SK-N-MC (cell line): ENCODE data around the gene GOLGA8A.

Experiments
- DNase-seq: peaks from one replicate; pipeline ENCODE4 v3.0.0-alpha.2; 2011; ENCODE audit warnings: low read depth, low spot score
- H3K27ac ChIP-seq: fragments of 200-600 bp; sonication (generic); 2 replicates; pipeline ENCODE4 v1.5.1; 2016; ENCODE audit warnings: mixed run types
- H3K36me3 ChIP-seq: fragments of 200-600 bp; sonication (generic); 2 replicates; pipeline ENCODE4 v1.6.1; 2017; ENCODE audit warnings: antibody characterized with exemption, low read length, mixed read lengths; ENCODE audit not compliant: insufficient read depth
- H3K4me3 ChIP-seq: fragments of 200-600 bp; sonication (generic); 2 replicates; pipeline ENCODE4 v1.5.1; 2016
- H3K9ac ChIP-seq: fragments of 200-600 bp; sonication (generic); 2 replicates; pipeline ENCODE4 v1.8.0; 2017; ENCODE audit warnings: mixed run types, mixed read lengths; ENCODE audit not compliant: insufficient read length
- H3K9me3 ChIP-seq: fragments of 200-600 bp; sonication (generic); 2 replicates; pipeline ENCODE4 v1.6.1; 2017; ENCODE audit warnings: low read depth, mild to moderate bottlenecking, antibody characterized with exemption, low read length, moderate library complexity, mixed read lengths
- EZH2 ChIP-seq: fragments of 200-600 bp; sonication (generic); IDR thresholded peaks from one replicate; pipeline ENCODE4 v1.6.1; 2017; ENCODE audit warnings: antibody characterized with exemption
- FOXP2 ChIP-seq: optimal IDR thresholded peaks from 2 replicates; pipeline ENCODE3; 2011; ENCODE audit warnings: mild to moderate bottlenecking, moderate library complexity; ENCODE audit not compliant: insufficient read depth; ENCODE audit errors: extremely low read length, control extremely low read depth
- POLR2AphosphoS5 ChIP-seq: IDR thresholded peaks from 2 replicates; pipeline ENCODE4 v1.6.1; 2012; ENCODE audit warnings: mild to moderate bottlenecking, low read depth, low read length, borderline replicate concordance

The GOLGA8A gene, protein sequence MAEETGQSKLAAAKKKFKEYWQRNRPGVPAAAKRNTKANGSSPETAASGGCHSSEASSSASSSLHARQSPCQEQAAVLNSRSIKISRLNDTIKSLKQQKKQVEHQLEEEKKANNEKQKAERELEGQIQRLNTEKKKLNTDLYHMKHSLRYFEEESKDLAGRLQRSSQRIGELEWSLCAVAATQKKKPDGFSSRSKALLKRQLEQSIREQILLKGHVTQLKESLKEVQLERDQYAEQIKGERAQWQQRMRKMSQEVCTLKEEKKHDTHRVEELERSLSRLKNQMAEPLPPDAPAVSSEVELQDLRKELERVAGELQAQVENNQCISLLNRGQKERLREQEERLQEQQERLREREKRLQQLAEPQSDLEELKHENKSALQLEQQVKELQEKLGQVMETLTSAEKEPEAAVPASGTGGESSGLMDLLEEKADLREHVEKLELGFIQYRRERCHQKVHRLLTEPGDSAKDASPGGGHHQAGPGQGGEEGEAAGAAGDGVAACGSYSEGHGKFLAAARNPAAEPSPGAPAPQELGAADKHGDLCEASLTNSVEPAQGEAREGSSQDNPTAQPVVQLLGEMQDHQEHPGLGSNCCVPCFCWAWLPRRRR

DNA sequence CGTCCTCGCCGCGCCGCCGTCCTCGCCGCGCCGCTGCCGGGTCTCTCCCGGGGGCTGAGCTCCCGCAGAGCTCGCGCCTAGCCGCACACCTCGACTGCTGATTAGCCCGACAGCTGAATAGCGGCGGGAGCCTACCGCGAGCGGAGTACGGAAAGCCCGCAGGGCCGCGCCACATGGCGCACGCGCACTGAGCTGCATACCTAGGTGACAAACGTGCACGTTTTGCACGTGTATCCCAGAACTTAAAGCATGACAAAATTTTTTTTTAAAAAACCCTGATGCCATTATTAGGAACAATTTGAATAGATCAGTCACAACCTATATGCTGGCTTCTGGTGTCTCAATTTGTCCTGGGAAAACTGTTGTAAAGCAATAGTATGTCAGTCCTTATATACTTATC, at the start of gene GOLGA8A:
TSS of gene GOLGA8A (minus strand) at position 122 of the 400 bp plus-strand sequence. CDS start 48,117 bp downstream, outside the sequence.
- Histone ChIP-seq H3K9me3 (no peaks in the 10 kb centered on the region), H3K36me3 (no peaks in the 10 kb centered on the region), H3K9ac (peak within 1 kb of the TSS; percentile 59), H3K4me3 (peak within 1 kb of the TSS; percentile 78), H3K27ac (no peak within 1 kb of the TSS)
- TF ChIP-seq POLR2AphosphoS5 (peak; percentile 45; the same call in 1 of the 2 replicates), EZH2 (no peak), FOXP2 (no peak)
- DNase-seq: peak; percentile 2

DNA sequence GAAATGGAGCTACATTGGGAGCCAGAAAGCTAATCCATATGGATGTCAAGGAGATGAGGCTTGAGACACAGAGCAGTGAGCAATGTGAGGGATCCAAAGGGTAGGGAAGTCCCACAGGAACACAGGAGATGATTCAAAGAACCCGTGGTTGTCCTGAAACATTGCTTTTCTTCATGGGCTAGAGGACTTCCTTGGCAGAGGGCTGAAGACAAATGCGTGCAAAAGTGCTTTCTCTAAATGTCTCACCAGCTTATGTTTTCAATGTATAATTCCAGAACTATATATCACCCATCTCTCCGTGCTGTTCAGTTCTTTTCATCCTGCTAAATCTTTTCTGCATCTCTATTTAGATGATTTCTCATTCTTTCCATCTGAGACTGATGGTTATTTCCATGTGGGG, 46.0 kb upstream of the GOLGA8A start:
- no peak for TF ChIP-seq EZH2
- no peak for TF ChIP-seq POLR2AphosphoS5
- no peak for TF ChIP-seq FOXP2
- no peak for DNase-seq
- Histone ChIP-seq H3K9ac (no peak overlapping the region), H3K9me3 (no peaks in the 10 kb centered on the region), H3K27ac (no peak overlapping the region), H3K4me3 (no peak overlapping the region), H3K36me3 (no peaks in the 10 kb centered on the region)

DNA sequence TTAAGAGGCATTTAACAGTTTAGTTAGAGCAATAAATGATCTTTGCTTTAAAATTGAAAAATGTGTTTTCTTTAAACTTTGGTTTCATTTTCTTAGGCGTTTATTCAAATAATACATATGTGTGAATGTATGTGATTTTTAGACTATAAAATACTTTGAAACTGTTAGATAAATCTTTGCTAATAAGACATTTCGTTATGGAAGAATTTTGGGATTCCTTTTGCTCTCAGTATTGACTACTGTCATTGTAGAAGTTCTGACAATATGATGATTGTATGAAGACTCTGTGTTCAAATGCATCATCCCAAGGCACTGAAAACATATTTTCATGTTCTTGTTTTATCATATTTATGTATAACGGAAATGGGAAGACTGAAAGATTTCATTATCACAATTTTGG, 43.8 kb upstream of the GOLGA8A start:
- no peak for DNase-seq
- no peak for TF ChIP-seq FOXP2
- no peak for TF ChIP-seq POLR2AphosphoS5
- TF ChIP-seq EZH2: no peak
- Histone ChIP-seq H3K9me3 (no peaks in the 10 kb centered on the region), H3K9ac (no peak overlapping the region), H3K27ac (no peak overlapping the region), H3K4me3 (no peak overlapping the region), H3K36me3 (no peaks in the 10 kb centered on the region)

DNA sequence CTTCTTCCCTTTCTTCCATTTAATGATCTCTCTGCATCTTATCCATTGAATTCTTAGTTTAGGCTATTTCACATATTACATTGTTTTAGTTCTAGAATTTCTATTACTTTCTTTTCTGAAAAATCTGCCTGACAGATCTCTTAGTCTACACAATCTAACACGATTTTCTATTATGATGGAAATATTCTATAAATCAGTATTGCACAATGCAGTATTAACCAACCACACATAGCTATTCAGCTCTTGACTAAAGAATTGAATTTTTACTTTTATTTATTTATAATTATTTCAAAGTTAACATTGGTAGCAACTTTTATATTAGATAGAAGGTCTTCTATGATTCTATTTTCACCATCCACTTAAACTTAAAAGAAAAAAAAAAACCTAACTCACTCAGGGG, 36.2 kb upstream of the GOLGA8A start:
- Histone ChIP-seq H3K9me3 (no peaks in the 10 kb centered on the region), H3K4me3 (no peak overlapping the region), H3K27ac (no peak overlapping the region), H3K36me3 (no peaks in the 10 kb centered on the region), H3K9ac (no peak overlapping the region)
- TF ChIP-seq POLR2AphosphoS5 (no peak), FOXP2 (no peak), EZH2 (no peak)
- DNase-seq: no peak

DNA sequence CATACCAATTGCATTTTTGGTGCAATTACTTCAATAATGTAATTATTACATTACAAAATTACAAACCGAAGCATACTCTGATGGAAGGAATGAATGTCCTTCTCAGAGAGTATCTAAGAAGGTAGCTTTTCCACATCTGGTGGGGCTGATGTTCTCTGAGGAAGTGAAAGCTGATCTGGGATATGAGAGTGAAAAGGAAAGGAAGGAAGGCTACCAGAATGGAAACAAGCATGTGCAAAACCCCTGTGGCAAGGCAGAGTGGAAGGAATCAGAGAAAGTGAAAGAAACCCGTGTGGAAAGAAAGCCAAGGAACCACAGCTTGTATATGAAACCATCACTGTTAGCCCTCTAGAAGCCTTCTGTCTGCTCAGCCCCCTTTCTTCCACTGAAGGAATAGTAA, 35.3 kb upstream of the GOLGA8A start:
- Histone ChIP-seq H3K4me3 (no peak overlapping the region), H3K36me3 (no peaks in the 10 kb centered on the region), H3K27ac (no peak overlapping the region), H3K9ac (no peak overlapping the region), H3K9me3 (no peaks in the 10 kb centered on the region)
- no peak for DNase-seq
- no peak for TF ChIP-seq EZH2
- no peak for TF ChIP-seq FOXP2

DNA sequence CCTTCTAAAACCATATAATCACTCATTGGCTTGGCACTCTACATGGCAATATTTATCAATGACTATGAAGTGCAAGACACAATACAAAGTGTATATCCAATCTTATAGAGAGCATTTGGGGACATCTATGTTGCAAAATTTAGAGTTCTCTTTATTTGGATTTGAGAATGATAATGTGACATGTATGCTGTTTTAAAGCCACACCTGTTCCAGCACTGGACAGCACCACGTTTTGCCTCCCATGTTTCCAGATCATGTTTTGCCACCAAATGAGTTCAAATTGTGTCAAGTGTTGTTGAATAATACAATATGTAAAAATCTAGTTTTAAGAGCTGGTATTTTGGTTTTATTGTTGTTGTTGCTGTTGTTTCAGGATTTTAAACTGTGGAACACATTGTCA, 33.3 kb upstream of the GOLGA8A start:
- no peak for DNase-seq
- no peak overlapping the region for H3K27ac ChIP-seq
- H3K4me3 ChIP-seq: no peak overlapping the region
- TF ChIP-seq FOXP2: no peak
- no peak for TF ChIP-seq POLR2AphosphoS5
- TF ChIP-seq EZH2: no peak
- no peak overlapping the region for H3K9ac ChIP-seq
- H3K36me3 ChIP-seq: no peaks in the 10 kb centered on the region
- no peaks in the 10 kb centered on the region for H3K9me3 ChIP-seq

DNA sequence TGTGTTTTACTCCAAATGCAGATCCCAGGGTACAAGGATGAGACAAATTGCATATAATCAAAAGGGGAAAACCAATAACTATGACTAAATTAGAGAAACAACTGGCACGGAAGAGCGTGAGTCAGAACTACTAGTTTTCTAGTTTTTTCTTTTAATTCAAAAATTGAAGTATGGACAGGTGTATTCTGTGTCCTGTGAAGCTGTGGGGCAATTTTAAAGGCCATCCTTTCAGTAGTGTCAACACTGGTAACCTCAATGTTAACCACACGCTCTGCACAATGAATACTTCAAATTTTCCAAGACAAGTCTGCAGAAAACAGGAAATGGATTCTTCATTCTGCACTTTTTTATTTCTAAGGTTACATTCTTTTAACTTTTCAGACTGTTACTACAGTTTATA, 32.5 kb upstream of the GOLGA8A start:
- no peak overlapping the region for H3K9ac ChIP-seq
- H3K27ac ChIP-seq: no peak overlapping the region
- no peak for DNase-seq
- no peak overlapping the region for H3K4me3 ChIP-seq
- no peaks in the 10 kb centered on the region for H3K9me3 ChIP-seq
- no peak for TF ChIP-seq FOXP2
- TF ChIP-seq POLR2AphosphoS5: no peak
- no peak for TF ChIP-seq EZH2
- H3K36me3 ChIP-seq: no peaks in the 10 kb centered on the region

DNA sequence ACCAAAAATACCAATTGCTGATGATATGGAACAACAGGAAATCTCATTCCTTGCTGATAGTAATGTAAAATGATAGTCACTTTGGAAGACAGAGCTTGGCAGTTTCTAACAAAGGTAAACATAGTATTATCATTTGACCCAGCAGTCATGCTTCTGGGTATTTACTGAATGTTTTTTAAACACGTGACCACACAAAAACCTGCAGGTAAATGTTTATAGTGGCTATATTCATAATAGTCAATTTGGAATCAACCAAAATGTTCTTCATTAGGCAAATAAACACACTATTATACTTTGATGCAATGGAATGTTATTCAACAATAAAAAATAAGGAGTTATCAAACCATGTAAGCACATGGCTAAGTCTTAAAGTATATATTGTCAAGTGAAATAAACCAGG, 24.1 kb upstream of the GOLGA8A start:
- TF ChIP-seq POLR2AphosphoS5 (no peak), FOXP2 (no peak), EZH2 (no peak)
- no peaks in the 10 kb centered on the region for H3K36me3 ChIP-seq
- no peak overlapping the region for H3K27ac ChIP-seq
- H3K9ac ChIP-seq: no peak overlapping the region
- no peaks in the 10 kb centered on the region for H3K9me3 ChIP-seq
- no peak overlapping the region for H3K4me3 ChIP-seq
- no peak for DNase-seq

DNA sequence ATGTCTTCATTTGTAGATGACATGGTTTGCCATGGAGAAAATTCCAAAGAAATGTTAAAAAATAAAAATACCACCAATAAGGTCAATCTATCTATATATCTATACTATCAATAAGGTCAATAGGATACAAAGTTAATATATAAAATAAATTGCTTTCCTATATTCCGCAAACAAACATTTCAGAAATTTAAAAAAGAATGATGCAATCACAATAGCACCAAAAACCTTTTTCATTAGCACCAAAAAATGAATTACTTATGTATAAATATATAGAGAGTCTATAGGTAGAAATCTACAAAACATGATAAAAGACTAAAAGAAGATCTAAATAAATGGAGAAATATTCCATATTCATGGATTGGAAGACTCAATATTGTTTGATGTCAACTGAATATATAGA, 22.8 kb upstream of the GOLGA8A start:
- no peak for DNase-seq
- no peaks in the 10 kb centered on the region for H3K36me3 ChIP-seq
- TF ChIP-seq FOXP2 (no peak), POLR2AphosphoS5 (no peak), EZH2 (no peak)

More for the DNA sequence above, 22.8 kb upstream of the GOLGA8A start:
- Histone ChIP-seq H3K27ac (no peak overlapping the region), H3K9me3 (no peaks in the 10 kb centered on the region), H3K9ac (no peak overlapping the region), H3K4me3 (no peak overlapping the region)
